ENCODE data around the gene GABPB2. TPM values are rescaled to one million over a fixed set of nuclear protein-coding genes. Genes with fewer than 3 reads are reported as not detected.

GABPB2 gene
- total and polyA plus RNA-seq, 2 of the 13 experiments (the other 11 are each of a cell fraction or from before 2014, with no cell fraction given), result 0.09 TPM; not detected in 1

DNA sequence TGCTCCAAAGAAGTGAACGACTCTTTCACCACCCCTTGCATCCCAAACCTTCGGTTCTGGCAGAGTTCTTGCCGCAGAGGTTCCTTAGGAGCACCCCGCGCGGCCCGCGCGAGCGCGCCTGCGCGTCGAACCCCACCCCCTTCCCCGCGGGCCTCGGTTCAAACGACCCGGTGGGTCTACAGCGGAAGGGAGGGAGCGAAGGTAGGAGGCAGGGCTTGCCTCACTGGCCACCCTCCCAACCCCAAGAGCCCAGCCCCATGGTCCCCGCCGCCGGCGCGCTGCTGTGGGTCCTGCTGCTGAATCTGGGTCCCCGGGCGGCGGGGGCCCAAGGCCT, 23.0 kb upstream of the GABPB2 start, which contains the start of gene C1orf56 (continued):
- TF ChIP-seq, protein P1, sequence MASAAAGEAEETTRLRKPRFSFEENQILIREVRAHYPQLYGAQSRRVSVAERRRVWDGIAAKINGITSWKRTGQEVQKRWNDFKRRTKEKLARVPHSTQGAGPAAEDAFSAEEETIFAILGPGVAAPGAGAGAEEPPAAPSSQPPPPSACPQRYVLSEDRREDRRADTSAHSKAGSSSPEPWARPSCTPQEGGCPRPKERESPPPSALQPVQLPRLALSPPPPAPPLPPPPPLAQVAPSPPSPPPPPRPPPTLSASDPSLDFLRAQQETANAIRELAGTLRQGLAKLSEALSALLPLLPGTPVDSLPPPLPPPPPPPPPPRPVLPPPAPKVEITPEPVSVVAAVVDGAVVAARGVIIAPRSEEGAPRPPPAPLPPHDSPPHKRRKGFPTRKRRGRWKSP (CRISPR knock-in tag; IDR thresholded peaks at IDR 0.05), result 0 out of 2 replicates have a peak, but pooled peaks have one; percentile 58
- TF ChIP-seq, protein P2, sequence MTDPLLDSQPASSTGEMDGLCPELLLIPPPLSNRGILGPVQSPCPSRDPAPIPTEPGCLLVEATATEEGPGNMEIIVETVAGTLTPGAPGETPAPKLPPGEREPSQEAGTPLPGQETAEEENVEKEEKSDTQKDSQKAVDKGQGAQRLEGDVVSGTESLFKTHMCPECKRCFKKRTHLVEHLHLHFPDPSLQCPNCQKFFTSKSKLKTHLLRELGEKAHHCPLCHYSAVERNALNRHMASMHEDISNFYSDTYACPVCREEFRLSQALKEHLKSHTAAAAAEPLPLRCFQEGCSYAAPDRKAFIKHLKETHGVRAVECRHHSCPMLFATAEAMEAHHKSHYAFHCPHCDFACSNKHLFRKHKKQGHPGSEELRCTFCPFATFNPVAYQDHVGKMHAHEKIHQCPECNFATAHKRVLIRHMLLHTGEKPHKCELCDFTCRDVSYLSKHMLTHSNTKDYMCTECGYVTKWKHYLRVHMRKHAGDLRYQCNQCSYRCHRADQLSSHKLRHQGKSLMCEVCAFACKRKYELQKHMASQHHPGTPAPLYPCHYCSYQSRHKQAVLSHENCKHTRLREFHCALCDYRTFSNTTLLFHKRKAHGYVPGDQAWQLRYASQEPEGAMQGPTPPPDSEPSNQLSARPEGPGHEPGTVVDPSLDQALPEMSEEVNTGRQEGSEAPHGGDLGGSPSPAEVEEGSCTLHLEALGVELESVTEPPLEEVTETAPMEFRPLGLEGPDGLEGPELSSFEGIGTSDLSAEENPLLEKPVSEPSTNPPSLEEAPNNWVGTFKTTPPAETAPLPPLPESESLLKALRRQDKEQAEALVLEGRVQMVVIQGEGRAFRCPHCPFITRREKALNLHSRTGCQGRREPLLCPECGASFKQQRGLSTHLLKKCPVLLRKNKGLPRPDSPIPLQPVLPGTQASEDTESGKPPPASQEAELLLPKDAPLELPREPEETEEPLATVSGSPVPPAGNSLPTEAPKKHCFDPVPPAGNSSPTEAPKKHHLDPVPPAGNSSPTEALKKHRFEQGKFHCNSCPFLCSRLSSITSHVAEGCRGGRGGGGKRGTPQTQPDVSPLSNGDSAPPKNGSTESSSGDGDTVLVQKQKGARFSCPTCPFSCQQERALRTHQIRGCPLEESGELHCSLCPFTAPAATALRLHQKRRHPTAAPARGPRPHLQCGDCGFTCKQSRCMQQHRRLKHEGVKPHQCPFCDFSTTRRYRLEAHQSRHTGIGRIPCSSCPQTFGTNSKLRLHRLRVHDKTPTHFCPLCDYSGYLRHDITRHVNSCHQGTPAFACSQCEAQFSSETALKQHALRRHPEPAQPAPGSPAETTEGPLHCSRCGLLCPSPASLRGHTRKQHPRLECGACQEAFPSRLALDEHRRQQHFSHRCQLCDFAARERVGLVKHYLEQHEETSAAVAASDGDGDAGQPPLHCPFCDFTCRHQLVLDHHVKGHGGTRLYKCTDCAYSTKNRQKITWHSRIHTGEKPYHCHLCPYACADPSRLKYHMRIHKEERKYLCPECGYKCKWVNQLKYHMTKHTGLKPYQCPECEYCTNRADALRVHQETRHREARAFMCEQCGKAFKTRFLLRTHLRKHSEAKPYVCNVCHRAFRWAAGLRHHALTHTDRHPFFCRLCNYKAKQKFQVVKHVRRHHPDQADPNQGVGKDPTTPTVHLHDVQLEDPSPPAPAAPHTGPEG (CRISPR knock-in tag; IDR thresholded peaks at IDR 0.05), result no peak
- peak; percentile 19; the same call in 1 of the 2 replicates for TF ChIP-seq SIN3A (IDR thresholded peaks at IDR 0.05; ENCODE audit: borderline replicate concordance, low read depth, low read length)
- 0 out of 2 replicates have a peak, but pooled peaks have one; percentile 16 for TF ChIP-seq ARNTL (CRISPR knock-in tag; IDR thresholded peaks at IDR 0.05)
- TF ChIP-seq ETV5 (CRISPR knock-in tag; IDR thresholded peaks at IDR 0.05; ENCODE audit: borderline replicate concordance), result peak; percentile 59
- no peak for TF ChIP-seq SMAD3 (CRISPR knock-in tag; IDR thresholded peaks at IDR 0.05)
- no peak for TF ChIP-seq KDM1A (CRISPR knock-in tag; IDR thresholded peaks at IDR 0.05)
- 0 out of 4 replicates have a peak, but pooled peaks of 1 of the 2 experiments have one; percentile 37 for TF ChIP-seq KLF16 (CRISPR knock-in tag; IDR thresholded peaks at IDR 0.05)
- TF ChIP-seq RXRA (CRISPR knock-in tag; IDR thresholded peaks at IDR 0.05), result no peak
- no peak for TF ChIP-seq HNF4G (IDR thresholded peaks at IDR 0.05; ENCODE audit: borderline replicate concordance, low read depth, low read length)
- TF ChIP-seq HNF4G (CRISPR knock-in tag; IDR thresholded peaks at IDR 0.05; ENCODE audit: borderline replicate concordance, low read depth), result no peak
- TF ChIP-seq ZNF556 (CRISPR knock-in tag; IDR thresholded peaks at IDR 0.05; ENCODE audit: borderline replicate concordance), result no peak
- 0 out of 2 replicates have a peak, but pooled peaks have one; percentile 12 for TF ChIP-seq CEBPG (CRISPR knock-in tag; IDR thresholded peaks at IDR 0.05)
- TF ChIP-seq, protein P3, sequence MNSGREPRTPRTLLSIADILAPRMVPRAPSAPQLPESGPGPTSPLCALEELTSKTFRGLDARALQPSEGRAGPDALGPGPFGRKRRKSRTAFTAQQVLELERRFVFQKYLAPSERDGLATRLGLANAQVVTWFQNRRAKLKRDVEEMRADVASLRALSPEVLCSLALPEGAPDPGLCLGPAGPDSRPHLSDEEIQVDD (CRISPR knock-in tag; IDR thresholded peaks at IDR 0.05; ENCODE audit: borderline replicate concordance), result no peak
- TF ChIP-seq SMYD3 (CRISPR knock-in tag; IDR thresholded peaks at IDR 0.05), result no peak
- TF ChIP-seq, protein P4, sequence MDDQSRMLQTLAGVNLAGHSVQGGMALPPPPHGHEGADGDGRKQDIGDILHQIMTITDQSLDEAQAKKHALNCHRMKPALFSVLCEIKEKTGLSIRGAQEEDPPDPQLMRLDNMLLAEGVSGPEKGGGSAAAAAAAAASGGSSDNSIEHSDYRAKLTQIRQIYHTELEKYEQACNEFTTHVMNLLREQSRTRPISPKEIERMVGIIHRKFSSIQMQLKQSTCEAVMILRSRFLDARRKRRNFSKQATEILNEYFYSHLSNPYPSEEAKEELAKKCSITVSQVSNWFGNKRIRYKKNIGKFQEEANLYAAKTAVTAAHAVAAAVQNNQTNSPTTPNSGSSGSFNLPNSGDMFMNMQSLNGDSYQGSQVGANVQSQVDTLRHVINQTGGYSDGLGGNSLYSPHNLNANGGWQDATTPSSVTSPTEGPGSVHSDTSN (CRISPR knock-in tag; IDR thresholded peaks at IDR 0.05; ENCODE audit: borderline replicate concordance), result no peak
- TF ChIP-seq TCF7L2 (IDR thresholded peaks at IDR 0.05; ENCODE audit: low read depth, low read length), result no peak
- TF ChIP-seq MAZ (IDR thresholded peaks at IDR 0.05; ENCODE audit: borderline replicate concordance, low read depth, low read length), result peak; percentile 45; the same call in 1 of the 2 replicates
- TF ChIP-seq MAZ (CRISPR knock-in tag; IDR thresholded peaks at IDR 0.05; ENCODE audit: low read depth), result no peak; the same call in 1 of the 2 replicates
- no peak for TF ChIP-seq ZNF841 (CRISPR knock-in tag; IDR thresholded peaks at IDR 0.05; ENCODE audit: borderline replicate concordance)
